Measurements from ENCODE around the gene SLC25A1.
"Not testable (repeated sequence)": the region's sequence is repeated elsewhere in the genome, so short reads cannot be mapped to it uniquely, and the experiment has no call there.

Gene SLC25A1

DNA sequence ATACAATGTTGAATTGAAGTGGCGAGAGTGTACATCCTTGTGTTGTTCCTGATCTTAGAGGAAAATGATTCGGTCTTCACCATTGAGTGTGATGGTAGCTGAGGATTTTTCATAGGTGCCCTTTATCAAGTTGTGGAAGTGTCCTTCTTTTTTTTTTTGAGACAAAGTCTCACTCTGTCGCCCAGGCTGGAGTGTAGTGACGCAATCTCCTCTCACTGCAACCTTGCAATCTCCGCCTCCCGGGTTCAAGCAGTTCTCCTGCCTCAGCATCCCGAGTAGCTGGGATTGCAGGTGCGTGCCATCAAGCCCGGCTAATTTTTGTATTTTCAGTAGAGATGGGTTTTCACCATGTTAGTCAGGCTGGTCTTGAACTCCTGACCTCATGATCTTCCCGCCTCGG lies 19.9 kb downstream of the SLC25A1 start:
- not testable (repeated sequence) for DNase-seq

DNA sequence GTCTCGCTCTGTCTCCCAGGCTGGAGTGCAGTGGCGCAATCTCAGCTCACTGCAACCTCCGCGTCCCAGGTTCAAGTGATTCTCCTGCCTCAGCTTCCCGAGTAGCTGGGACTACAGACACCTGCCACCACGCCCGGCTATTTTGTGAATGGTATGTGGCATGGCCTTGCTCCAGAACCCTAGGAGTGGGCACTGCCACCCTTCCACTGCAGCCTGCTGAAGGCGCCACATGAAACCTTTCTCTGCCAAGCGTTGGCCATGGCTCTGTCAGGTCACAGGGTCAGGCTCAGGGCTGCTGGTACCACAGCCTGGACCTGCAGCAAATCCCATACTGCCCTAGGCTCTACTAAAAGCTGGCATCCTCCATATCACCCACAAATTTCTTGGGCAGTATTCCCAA lies 22.4 kb downstream of the SLC25A1 start:
- DNase-seq, result not testable (repeated sequence)

DNA sequence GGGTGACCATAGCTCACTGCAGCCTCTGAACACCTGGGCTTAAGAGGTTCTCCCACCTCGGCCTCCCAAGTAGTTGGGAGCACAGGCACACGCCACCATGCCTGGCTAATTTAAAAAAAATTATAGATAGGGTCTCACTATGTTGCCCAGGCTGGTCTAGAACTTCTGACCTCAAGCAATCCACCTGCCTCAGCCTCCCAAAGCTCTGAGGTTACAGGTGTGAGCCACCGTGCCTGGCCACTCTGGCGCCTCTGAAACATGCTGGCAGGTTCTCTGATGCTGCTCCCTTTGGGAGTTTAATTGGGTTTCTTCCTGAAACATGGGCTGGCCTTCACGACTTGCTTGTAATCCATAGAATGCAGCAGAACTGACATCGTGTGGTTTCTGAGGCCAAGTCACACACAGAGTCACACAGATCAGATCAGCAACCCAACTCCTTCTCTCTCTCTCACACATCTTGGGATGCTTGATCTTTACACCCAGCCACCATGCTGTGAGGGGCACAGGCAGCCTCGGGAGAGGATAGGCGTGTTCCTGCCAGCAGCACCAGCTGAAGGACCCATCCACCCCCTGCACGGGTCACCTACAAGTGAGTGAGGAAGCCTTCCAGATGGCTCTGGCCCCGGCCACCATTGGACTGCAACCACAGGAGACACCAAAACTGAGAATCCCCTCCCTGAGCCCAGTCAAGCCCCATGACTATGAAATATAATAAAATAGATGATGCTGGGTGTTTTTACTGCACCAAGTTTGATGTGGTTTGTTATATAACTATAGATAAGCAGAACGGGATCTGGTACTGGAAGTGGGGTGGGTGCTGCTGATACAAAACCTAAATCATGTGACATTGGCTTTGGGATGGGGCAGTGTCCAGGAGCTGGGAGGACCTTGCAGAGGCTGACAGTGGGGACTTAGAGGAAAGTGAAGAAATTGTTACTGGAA lies 25.3 kb downstream of the SLC25A1 start:
- no peak for DNase-seq

DNA sequence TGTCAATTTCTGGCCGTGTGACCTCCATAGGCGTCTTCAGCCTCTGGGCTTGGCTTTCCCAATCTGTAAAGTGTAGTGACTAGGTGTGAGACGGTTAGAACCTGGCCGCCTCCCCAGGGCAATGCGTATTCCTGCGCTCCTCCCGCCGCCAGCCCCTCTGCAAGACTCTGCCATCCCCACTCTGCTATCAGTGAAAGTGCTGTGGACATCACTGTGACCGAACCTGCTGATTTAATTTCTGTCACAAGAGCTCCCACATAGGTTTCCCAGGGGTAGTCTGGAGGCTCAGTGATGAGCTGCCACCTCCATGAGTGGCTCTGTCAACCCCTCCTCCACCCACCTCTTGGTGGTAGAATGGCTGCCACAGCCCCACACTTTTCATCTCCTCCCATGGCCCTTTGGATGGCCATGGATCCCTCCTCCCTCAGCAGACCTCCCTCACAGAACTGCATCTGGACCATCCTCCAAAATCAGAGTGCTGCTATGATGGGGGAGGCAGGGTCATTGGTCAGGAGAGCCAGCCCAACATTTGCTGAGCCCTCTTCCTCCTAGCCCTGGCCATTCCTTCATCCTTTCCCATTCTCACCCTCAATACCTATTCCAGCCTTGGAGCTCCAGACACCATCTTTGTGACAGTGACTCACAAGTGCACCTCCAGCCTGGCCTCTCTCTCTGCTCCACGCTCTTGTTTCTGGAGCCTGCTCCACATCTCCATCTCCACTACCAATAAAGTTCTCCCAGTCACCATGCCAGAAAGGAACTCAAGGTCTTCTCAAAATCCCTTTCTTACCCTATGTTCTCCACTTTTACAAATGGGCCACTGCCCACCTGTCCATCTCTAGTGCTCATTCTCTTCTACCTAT lies 27.0 kb downstream of the SLC25A1 start:
- DNase-seq, result no peak

DNA sequence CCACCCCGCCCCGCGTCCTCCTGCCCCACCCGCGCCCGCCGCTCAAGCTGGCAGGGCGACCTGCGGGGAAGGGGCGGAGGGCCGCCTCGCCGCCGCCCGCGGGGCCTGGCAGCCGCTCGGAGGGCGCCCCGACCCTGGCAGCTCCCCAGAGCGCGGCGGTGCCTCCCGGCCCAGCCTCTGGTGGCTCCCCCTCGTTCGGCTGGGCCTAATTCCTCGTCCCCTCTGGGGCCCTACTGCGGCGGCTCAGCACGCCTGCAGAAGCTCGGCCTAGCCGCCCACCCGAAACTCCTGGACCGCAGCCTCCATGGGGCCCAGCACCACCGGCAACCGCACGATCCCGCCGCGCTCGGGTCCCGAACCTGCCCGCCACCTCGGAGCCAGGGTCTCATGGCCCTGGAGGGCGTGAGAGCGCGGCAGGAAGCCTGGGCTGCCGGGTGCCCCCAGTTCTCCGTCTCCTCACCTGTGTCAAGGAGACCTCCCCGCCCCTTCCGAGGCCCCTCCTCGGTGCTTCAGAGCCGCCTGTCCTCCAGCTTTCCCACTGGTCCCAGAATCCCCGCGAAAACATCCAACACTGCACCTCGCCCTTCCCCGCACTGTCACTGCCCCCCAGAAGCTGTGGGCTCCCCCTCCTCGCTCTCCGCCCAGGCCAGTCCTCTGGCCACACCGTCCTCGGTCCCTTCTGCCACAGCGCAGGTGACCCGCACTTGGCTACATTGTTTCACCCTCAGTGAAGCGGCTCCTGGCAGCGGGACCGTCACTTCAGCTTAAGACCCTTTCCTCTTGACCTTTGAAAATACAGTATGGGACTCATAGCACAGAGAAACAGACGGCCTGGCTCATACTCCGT lies 27.8 kb downstream of the SLC25A1 start:
- DNase-seq, result no peak

DNA sequence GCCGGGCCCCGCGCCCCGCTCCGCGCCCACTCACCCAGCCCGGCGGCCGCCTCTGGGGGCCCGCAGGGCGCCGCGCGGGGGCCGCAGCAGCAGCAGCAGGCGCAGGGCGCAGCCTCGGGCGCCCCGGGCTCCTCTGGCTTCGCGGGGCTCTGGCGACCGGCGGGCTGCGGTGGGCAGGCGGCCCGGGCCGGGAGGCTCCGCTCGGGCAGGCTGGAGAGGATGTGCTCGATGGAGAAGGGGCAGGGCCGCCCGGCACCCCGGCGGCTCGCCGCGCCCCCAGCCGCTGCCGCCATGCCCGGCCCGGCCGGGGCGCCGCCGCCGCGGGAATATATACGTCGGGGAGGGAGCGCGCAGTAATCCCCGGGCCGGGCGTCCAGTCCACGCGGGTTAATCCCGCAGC lies 28.5 kb downstream of the SLC25A1 start, which contains the start of gene GSC2:
Gene GSC2, minus strand, starts transcription at position 302 of the 400 bp plus-strand sequence. Its CDS starts 9 bp downstream, at position 293.
- DNase-seq, result no peak

DNA sequence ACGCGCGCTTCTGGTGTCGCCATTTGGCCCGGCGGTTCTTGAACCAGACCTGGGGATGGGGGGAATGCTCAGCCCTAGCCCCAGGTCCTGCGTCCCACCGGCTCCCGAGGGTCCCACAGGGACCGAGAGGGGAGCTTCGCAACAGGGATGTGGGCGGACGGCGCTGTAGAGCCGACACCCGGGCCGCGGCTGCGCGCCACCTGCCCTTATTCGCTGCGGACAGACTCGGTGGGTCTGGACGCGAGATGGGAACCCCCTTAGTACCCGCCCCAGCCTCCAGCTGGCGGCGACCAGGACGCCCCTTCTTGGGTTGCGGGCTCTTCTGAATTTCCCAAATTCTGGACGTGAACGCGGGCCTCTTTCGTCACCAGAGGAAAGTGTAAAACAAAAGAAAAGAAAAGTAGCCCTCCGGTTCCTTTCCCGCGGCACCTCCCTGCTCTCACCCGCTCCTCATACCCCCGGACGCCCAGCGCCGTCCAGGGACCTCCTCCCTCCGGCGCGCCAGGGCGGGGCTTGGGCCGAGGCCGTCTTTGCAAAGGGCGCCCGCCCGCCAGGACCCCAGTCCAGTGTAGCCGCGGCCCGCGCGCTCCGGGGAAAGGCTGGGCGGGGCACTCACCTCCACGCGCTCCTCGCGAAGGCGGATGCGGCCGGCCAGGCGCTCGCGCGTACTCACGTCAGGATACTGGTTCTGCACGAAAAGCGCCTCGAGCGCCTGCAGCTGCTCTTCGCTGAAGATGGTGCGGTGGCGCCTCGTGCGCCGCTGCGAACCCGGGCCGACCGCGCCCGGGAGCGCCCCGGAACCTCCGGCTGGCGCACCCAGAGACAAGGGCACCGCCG lies 29.3 kb downstream of the SLC25A1 start:
- DNase-seq, result peak; percentile 12

DNA sequence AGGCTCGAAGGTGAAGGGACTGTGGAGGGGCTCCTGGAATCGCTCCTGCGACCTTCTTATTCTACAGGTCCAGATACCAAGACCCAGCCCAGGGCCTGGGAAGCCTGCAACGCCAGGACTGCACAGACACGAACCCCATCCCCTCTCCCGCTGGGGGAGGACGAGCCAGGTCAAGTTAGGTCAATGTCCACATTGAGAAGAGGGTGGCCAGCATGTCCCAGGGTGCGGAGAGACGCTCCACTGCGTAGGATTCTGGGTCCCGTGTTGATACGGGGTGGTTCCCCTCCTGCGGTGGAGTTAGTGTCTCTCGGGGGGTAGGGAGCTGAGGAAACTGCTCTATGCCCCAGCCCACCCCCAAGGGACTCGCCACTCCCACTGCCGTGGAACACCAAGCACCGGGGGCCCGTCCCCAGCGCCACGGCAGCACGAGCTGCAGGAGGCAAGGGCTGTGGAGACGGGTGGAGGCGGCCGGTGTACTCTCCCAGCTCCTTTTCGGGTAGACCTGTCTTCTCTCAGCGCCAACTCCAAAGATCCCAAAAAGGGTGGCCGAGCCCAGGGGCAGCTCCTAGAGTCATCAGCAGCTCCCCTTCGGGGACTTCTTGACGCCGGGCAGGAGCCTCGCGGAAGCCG lies 30.0 kb downstream of the SLC25A1 start:
- DNase-seq, result no peak

DNA sequence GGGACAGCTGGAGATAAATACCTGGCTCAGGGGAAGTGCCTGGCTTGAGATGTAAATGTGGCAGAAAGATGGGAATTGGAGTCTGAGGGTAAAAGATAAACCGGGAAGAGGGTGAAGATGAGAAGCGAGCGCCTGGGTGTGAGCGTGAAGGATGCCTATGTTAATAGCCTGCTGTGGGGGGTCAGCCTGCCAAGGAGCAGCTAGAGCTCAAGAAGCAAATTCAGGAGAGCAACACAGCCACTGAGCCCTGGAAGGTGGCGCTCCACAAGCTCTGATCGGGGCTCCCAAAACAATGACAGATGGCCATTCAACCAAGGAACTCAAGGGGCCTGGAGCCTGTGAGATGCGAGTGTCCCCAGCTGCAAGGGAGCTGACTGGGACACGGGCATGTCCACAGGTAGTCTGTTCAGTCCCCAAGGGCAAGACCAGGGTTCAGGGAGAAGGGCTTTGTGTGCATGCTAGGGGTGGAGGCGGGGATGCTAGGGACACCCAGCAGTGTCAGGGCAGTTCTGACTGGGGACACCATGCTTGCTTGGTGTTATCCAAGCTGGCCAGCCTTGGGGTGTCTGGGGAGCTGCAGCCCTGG lies 31.2 kb downstream of the SLC25A1 start:
- no peak for DNase-seq

DNA sequence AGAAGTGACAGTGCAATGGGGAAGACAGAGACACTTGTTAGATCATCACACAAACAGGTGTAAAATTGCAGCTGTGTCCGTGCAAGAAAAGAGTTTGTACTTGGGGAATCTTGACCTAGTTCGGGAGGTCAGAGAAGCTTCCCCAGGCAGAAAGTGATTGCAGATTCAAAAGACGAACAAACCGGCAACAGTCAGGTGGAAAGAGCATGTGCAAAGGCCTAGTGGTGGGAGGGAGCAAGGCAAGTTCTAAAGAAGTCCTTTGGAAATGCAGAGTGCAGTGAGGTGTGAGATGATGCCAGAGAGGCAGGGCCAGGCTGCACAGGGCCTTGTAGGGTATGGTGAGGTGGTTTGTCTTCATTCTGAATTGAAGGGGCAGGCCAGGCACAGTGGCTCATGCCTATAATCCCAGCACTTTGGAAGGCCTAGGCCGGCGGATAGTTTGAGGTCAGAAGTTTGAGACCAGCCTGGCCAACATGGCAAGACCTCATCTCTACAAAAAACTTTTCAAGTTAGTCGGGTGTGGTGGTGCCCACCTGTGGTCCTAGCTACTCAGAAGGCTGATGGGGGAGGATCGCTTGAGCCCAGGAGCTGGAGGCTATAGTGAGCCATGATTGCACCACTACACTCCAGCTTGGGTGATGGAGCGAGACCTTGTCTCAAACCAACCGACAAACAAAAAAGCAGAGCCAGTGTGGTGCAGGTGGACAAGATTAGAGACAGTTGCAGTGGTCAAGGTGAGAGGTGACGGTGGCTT lies 32.1 kb downstream of the SLC25A1 start:
- no peak for DNase-seq

DNA sequence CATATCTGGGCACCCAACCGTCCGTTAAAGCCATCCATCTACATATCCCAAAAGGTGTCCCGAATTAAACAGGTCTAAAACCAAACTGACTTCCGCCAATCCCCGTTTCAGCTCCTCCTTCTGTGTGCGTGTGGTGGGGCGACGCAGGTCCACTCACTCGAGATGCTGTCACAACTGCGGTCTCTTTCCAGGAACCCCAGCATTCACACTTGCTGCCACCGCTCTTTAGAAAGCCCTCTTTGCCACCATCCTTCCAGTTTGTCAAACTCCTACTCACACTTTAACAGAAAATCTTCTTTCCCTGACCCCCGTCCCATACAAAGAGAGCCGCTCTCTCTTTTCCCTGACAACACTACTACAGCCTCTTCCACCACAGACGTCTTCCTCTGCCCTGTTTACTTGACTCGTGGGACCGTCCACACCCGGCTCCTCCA lies 34.6 kb downstream of the SLC25A1 start:
- peak; percentile 26 for DNase-seq

DNA sequence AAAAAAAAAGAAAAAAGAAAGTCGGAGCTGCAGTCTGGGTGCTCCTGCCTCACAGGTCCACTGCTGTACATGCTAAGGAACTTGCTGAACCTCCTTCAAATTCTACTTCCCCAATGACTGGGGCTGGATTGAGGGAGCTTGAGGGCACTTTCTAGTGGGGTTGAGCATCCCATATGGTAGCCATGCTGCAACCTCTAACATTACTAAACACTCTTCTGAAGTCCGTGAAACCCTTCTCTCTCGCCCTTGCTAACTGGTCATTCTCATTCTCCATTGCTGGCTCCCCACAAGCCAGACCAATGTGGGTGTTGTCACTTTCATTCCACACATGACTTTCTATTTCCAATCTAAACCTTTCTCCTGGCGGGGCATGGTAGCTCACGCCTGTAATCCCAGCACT lies 35.3 kb downstream of the SLC25A1 start:
- DNase-seq, result no peak

DNA sequence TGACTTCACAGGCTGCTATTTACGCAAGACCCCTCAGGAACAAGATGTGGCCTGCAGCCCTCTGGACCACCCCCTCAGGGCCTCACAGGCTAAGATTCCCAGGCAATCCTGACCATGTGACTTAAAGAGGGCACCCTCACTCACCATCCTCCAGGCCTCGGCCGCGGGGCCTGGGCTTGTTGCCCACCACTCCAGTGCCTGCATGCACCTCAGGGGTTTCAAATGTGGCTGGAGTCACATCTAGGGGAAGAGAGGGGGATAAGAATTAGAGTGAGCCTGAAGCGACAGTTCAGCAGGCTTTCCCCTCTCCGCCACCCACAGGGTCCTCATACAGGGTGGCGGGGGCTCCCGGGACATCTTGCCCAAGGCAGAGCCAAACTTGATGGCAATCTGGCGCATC lies 36.1 kb downstream of the SLC25A1 start:
- no peak for DNase-seq

DNA sequence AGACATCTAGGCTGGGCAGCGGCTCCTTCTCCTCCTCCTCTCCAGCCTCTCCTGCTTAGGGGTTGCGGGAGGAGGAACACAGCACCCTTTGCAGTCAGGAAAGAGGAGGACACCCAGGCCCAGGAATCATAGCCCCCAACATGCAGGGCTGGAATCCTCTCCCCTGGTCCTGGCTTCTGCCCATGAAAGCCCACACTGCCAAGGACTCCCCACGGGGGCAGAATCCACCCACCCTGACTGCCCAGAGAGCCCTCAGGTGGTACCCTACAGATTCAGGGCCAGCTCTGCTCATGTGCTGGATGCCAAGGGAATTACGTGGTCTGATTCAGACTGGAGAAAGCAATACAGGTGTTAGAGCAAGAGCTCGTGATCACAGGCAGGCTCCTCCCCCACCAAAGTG lies 38.6 kb downstream of the SLC25A1 start:
- DNase-seq, result no peak

DNA sequence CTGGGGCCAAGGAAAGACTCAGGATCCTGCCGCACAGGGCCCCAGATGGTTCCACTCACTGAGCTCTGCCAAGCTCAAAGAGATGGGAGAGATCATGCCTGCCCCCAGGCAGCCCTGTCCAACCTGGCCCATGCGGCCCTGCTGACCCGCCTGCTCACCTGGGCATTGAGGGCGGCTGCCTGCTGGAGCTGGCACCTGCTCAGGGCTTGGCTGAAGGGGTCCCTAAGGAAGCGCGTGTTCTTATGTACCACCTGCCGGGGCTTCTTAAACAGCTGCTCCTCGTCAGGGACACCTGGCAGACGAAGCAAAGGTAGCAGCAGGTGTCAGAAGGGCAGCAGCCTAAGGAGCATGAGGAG lies 39.6 kb downstream of the SLC25A1 start:
- no peak for DNase-seq

DNA sequence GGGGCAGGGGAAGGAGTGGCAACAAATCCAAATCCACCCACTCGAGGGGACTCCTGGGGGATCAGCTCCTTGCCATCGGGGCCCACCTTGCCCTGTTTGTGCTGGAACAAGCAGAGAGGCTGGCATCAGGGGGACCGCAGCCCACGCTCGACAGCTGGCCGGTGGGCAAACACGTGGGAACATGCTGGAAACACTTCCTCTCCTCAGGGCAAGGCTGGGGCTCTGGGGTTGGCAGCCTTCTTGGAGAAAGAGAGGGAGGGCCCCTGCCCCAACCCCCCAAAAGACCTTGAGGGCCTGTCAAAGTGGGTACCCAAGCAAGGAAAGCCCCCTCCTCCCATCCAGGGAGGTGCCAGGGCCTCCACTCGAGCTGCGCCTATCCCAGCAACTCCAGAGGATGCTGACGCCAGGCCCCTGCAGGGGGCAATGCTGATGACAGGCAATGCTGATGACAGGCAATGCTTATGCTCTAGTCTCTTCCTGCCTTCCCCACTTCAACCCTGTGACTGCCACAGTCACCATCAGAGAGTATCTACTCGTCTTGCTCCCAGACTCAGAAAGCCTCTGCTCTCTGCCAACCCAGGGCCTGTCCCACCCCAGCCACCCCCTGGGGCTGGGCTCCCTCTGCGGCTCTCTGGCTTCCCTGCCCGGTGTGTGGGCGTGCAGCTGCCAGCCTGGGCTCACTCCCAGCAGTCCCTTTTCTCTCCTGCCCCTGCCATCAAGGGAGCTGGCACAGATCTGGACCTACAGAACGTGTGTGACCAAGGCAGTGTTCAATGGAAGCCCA lies 40.1 kb downstream of the SLC25A1 start:
- no peak for DNase-seq

DNA sequence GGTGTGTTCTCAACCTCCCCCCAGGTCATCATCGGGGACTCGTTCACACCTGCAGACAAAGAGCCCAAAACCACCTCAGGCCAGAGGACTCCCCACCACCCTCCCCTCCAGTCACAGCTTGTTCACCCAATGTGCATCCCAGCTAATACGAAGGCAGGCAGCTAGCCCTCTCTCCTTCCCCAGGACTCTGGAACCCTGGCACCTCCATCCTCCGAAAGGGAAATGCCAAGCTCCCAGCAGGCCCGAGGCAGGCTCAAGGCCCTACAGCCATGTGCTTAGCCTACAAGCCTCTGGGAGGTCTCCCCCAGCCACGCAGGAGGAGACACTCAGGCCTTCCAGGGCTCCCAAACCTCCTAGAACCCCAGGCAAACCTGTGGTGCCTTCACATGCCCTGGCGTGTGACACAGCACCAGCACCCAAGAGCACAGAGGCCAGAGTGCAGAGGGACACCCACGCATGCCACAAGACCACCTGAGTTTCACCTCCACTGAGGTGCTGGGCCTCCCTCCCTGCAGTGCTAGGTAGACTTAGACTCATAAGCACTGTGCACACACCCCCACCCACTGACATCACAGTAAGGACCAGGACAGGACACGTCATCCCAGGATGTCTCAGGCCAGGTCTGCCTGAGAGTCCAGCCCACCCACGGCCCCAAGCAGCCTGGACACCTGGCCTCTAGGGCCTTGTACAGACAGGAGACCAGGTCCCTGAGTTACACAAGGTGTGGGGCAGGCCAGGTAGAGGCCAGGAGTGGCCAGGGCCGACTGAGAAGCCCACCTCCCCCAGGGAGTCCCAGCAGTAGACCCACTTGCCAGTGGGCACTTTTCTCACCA lies 40.9 kb downstream of the SLC25A1 start:
- DNase-seq, result no peak

DNA sequence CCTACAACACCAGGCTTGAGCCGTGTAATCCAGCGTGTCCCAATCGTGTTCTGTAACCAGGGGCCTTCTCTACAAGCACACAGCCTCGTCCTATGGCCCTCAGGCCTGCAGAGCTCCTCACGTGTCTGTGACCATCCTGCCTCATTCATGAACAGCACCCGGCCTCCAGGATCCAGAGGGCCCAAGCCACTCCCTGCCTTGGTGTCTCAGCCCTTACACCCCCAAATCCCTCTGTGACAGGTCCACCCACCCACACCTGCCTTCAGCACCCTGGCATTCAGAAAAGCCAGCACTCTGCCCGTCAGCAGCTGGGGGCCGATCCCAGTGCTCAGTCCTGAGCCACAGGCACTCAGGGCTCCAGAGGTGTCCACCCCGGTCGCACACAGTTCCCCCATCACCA lies 41.6 kb downstream of the SLC25A1 start:
- DNase-seq, result no peak

Data from CD4-positive, alpha-beta T cell treated with Interferon gamma for 1 hour (primary cell).